ENCODE results near the gene CD300A. TPM values are rescaled to one million over a fixed set of nuclear protein-coding genes. Genes with fewer than 3 reads are reported as not detected.
"Not testable (repeated sequence)": the region's sequence is repeated elsewhere in the genome, so short reads cannot be mapped to it uniquely, and the experiment has no call there.

The CD300A gene
- total RNA-seq, 3 donors from 2014 or later = 3.7 to 7.0 (median 5.2) TPM

- ATAC-seq (no peak), DNase-seq (no peak)
- Histone ChIP-seq H3K9me3 (no peaks in the 10 kb centered on the region), H3K4me3 (no peak overlapping the region), H3K36me3 (ENCODE audit: low read depth) (no peaks in the 10 kb centered on the region), H3K4me1 (ENCODE audit: low read depth) (no peaks in the 10 kb centered on the region)
- no peak for TF ChIP-seq CTCF (IDR thresholded peaks at IDR 0.05)
- intact Hi-C loops (cut with DNase I, micrococcal nuclease) = no loop called here
Observed at GRCh38 chr17:74515941-74516340, 49.5 kb downstream of the CD300A start.

GRCh38 chr17:74516561-74517328 is 50.3 kb downstream of the CD300A start:
- Histone ChIP-seq H3K9me3 (no peaks in the 10 kb centered on the region), H3K36me3 (ENCODE audit: low read depth) (no peaks in the 10 kb centered on the region), H3K4me1 (ENCODE audit: low read depth) (no peaks in the 10 kb centered on the region), H3K4me3 (no peak overlapping the region)
- ATAC-seq = no peak
- DNase-seq = no peak
- no peak for TF ChIP-seq CTCF (IDR thresholded peaks at IDR 0.05)
- intact Hi-C loops (cut with DNase I, micrococcal nuclease) = no loop called here

- intact Hi-C loops (cut with DNase I, micrococcal nuclease); H3K36me3 ChIP-seq (ENCODE audit: low read depth); H3K9me3 ChIP-seq; H3K4me3 ChIP-seq; DNase-seq; ATAC-seq; H3K4me1 ChIP-seq (ENCODE audit: low read depth): not testable (repeated sequence)
Observed at GRCh38 chr17:74518413-74518981, 52.1 kb downstream of the CD300A start.

- DNase-seq = no peak
- no peak overlapping the region for H3K4me3 ChIP-seq
- ATAC-seq = peak; percentile 51
- TF ChIP-seq CTCF (IDR thresholded peaks at IDR 0.05) = no peak
- H3K9me3 ChIP-seq = no peaks in the 10 kb centered on the region
- H3K4me1 ChIP-seq (ENCODE audit: low read depth) = no peaks in the 10 kb centered on the region
- H3K36me3 ChIP-seq (ENCODE audit: low read depth) = no peaks in the 10 kb centered on the region
- intact Hi-C loops (cut with DNase I, micrococcal nuclease) = no loop called here
Observed at GRCh38 chr17:74520016-74520434, 53.6 kb downstream of the CD300A start.

GRCh38 chr17:74520790-74521480 is 54.5 kb downstream of the CD300A start:
- DNase-seq = peak in 1 of 3 donors; percentile 17
- H3K4me1 ChIP-seq (ENCODE audit: low read depth) = no peaks in the 10 kb centered on the region
- peak; percentile 53 for ATAC-seq

More at GRCh38 chr17:74520790-74521480, 54.5 kb downstream of the CD300A start:
- no peak for TF ChIP-seq CTCF (IDR thresholded peaks at IDR 0.05)
- H3K9me3 ChIP-seq = no peaks in the 10 kb centered on the region
- H3K4me3 ChIP-seq = no peak overlapping the region
- H3K36me3 ChIP-seq (ENCODE audit: low read depth) = no peaks in the 10 kb centered on the region
- intact Hi-C loops (cut with DNase I, micrococcal nuclease) = no loop called here

All from mucosa of descending colon (tissue), 3 donors.